CD4-positive, alpha-beta T cell (primary cell): ENCODE measurements around the gene CAND1. TPM values are rescaled to one million over a fixed set of nuclear protein-coding genes. Genes with fewer than 3 reads are reported as not detected.

Experiments
- ATAC-seq: fragments of 200-7000 bp; cut with Tn5 transposase; one replicate; pipeline ENCODE4 v1.10.0; 2022; ENCODE audit warnings: mild to moderate bottlenecking; ENCODE audit not compliant: poor library complexity
- CTCF ChIA-PET: fragments of 350-600 bp; sonication (Branson Sonifier 250); formaldehyde crosslinking; loops from one replicate; lab custom pipeline; 2021; ENCODE audit warnings: antibody characterized with exemption, inconsistent platforms; lab: Charles Lee
- POLR2A ChIA-PET: fragments of 350-600 bp; sonication (Branson Sonifier 250); formaldehyde crosslinking; loops from one replicate; lab custom pipeline; 2021; ENCODE audit warnings: antibody characterized with exemption, inconsistent platforms; lab: Charles Lee
- DNase-seq, 14 experiments: peaks; one replicate each; pipeline ENCODE4 v3.0.0-alpha.2; 2013 to 2020; ENCODE audit warnings: mixed read lengths in 2 of 14
- H3K27ac ChIP-seq, 2 donors: one replicate each; pipeline versions ENCODE4 v1.5.1 to v1.7.0; 2013; ENCODE audit warnings: low read length in 2 of 2, low read depth in 1 of 2, mild to moderate bottlenecking in 1 of 2
- H3K27me3 ChIP-seq, 2 experiments: 1 replicate in 1 of 2; 2 replicates in 1 of 2; pipeline versions ENCODE4 v1.6.1 to v1.7.0; 2013; ENCODE audit warnings: low read length in 2 of 2, control low read depth in 1 of 2, mild to moderate bottlenecking in 1 of 2, moderate library complexity in 1 of 2; ENCODE audit not compliant: insufficient read depth in 2 of 2, control insufficient read depth in 1 of 2
- H3K36me3 ChIP-seq: one replicate; pipeline ENCODE4 v1.6.1; 2013; ENCODE audit warnings: low read length, control low read depth; ENCODE audit not compliant: insufficient read depth
- H3K4me1 ChIP-seq: one replicate; pipeline ENCODE4 v1.6.1; 2013; ENCODE audit warnings: low read length, control low read depth; ENCODE audit not compliant: insufficient read depth
- H3K4me3 ChIP-seq: one replicate; pipeline ENCODE4 v1.5.1; 2013; ENCODE audit warnings: mild to moderate bottlenecking, low read length, moderate library complexity
- H3K9me3 ChIP-seq, 2 experiments: 1 replicate in 1 of 2; 2 replicates in 1 of 2; pipeline versions ENCODE4 v1.6.1 to v1.7.0; 2013; ENCODE audit warnings: low read length in 2 of 2, mild to moderate bottlenecking in 2 of 2, control low read depth in 1 of 2, moderate library complexity in 1 of 2; ENCODE audit not compliant: control insufficient read depth in 1 of 2, insufficient read depth in 1 of 2
- H3K27ac Mint-ChIP-seq: one replicate; pipeline ENCODE4 v1.8.0; 2020; ENCODE audit warnings: mixed read lengths
- H3K27me3 Mint-ChIP-seq: one replicate; pipeline ENCODE4 v1.8.0; 2021; ENCODE audit warnings: mixed read lengths
- H3K36me3 Mint-ChIP-seq: one replicate; pipeline ENCODE4 v1.8.0; 2021; ENCODE audit warnings: low read depth, mixed read lengths
- H3K4me1 Mint-ChIP-seq: one replicate; pipeline ENCODE4 v1.8.0; 2021; ENCODE audit warnings: low read depth, mixed read lengths
- H3K4me3 Mint-ChIP-seq: one replicate; pipeline ENCODE4 v1.8.0; 2020; ENCODE audit warnings: mild to moderate bottlenecking, mixed read lengths
- H3K9me3 Mint-ChIP-seq: one replicate; pipeline ENCODE4 v1.8.0; 2020; ENCODE audit warnings: mixed read lengths
- CTCF ChIP-seq: fragments of 200-600 bp; IDR thresholded peaks from one replicate; pipeline ENCODE4 v1.8.0; 2022; ENCODE audit warnings: antibody characterized with exemption, mild to moderate bottlenecking
- intact Hi-C, 2 experiments: fragments of 100-400 bp; cut with DNase I in 1 of 2; cut with micrococcal nuclease in 1 of 2; formaldehyde crosslinking; loops; one replicate each; pipeline versions ENCODE4 v1.15.1 to v1.9.0; 2023 to 2025; cut with DNase I, micrococcal nuclease
- total RNA-seq, 174 experiments: library from RNA in 2 of 174; stranded (reverse) in 2 of 174; gene quantifications; one replicate each; pipeline ENCODE4 v1.2.3 and lab custom pipeline; 2021 to 2026

CAND1 gene
- total RNA-seq, 2 experiments from 2014 or later: 118 to 124 TPM

GRCh38 chr12:67331828-67332227 lies 62.7 kb downstream of the CAND1 start:
- H3K36me3 ChIP-seq: no peaks in the 10 kb centered on the region
- TF ChIP-seq CTCF: no peak
- no peaks in the 10 kb centered on the region for H3K4me1 ChIP-seq
- H3K27me3 ChIP-seq: no peaks in the 10 kb centered on the region
- Mint-ChIP-seq H3K27me3 (no peaks in the 10 kb centered on the region), H3K4me1 (peaks cover 5% of the 10 kb centered on the region), H3K4me3 (no peak overlapping the region), H3K36me3 (no peaks in the 10 kb centered on the region), H3K9me3 (peaks cover under 1% of the 10 kb centered on the region), H3K27ac (no peak overlapping the region)
- ChIA-PET CTCF (no interaction called here), POLR2A (no interaction called here)
- H3K9me3 ChIP-seq: peaks cover 0 to 3% of the 10 kb centered on the region in 2 experiments
- no peak overlapping the region for H3K4me3 ChIP-seq
- intact Hi-C loops: no loop called here
- ATAC-seq (no peak), DNase-seq (no peak)
- H3K27ac ChIP-seq: no peak overlapping the region

- DNase-seq (no peak), ATAC-seq (no peak)
- no peak for TF ChIP-seq CTCF
- Histone ChIP-seq H3K36me3 (no peaks in the 10 kb centered on the region), H3K27me3 (no peaks in the 10 kb centered on the region), H3K4me3 (no peak overlapping the region), H3K9me3 (peaks cover 3 to 5% of the 10 kb centered on the region in 2 experiments), H3K4me1 (no peaks in the 10 kb centered on the region), H3K27ac (no peak overlapping the region)
- Mint-ChIP-seq H3K4me1 (peaks cover 5% of the 10 kb centered on the region), H3K36me3 (peaks cover 18% of the 10 kb centered on the region), H3K4me3 (no peak overlapping the region), H3K27me3 (no peaks in the 10 kb centered on the region), H3K9me3 (peaks cover 12% of the 10 kb centered on the region), H3K27ac (no peak overlapping the region)
- POLR2A ChIA-PET: no interaction called here
- CTCF ChIA-PET: no interaction called here
- intact Hi-C loops: no loop called here
Measured at GRCh38 chr12:67333649-67334048, 64.5 kb downstream of the CAND1 start.

- intact Hi-C loops: no loop called here
- ChIA-PET CTCF (no interaction called here), POLR2A (no interaction called here)
- Mint-ChIP-seq H3K27ac (no peak overlapping the region), H3K27me3 (no peaks in the 10 kb centered on the region), H3K4me1 (no peaks in the 10 kb centered on the region), H3K36me3 (peaks cover 48% of the 10 kb centered on the region), H3K4me3 (no peak overlapping the region), H3K9me3 (peaks cover 31% of the 10 kb centered on the region)
- Histone ChIP-seq H3K36me3 (no peaks in the 10 kb centered on the region), H3K9me3 (peaks cover 11 to 18% of the 10 kb centered on the region in 2 experiments), H3K27ac (no peak overlapping the region), H3K27me3 (no peaks in the 10 kb centered on the region), H3K4me1 (no peaks in the 10 kb centered on the region), H3K4me3 (no peak overlapping the region)
- DNase-seq (no peak), ATAC-seq (no peak)
- TF ChIP-seq CTCF: no peak
Measured at GRCh38 chr12:67338426-67338825, 69.3 kb downstream of the CAND1 start.
